ENCODE measurements around the gene ADRM1.

ADRM1 gene

DNA sequence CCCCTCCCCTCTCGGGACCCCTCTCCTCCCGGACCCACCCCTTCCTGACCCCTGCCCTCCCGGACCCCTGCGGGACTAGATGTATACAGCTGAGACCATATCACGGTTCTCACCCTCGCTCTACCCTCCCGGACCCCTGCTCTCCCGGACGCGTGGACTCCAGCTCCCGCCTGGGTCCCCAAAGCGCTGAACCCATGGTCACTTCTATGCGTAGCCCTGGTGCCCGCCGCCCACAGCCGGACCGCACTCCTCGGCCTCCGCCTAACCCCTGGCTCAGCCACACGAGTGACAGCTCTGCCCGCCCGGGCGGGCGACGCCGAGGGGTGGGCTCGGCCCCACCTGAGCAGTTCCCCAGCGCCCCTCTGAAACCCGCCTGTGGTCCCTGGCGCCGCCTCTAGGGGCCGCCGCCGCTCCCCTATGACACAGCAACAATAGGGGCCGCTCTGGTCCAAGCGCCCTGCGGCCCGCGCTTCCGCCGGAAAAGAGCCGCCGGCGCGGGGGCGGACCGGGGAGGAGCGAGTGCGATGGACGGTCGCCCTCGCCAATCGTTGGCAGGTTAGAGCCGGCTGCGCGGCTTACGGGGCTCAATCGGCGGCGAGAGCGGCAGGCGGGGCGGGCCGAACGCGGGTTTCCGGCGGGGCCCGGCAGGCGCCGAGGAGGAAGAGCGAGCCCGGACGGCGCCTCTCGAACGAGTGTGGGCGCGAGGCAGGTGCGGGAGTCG, at the start of gene ADRM1:
Gene ADRM1, plus strand, starts transcription at position 657 of the 721 bp plus-strand sequence. CDS start 572 bp downstream, outside the sequence.
- peak; percentile 97 for DNase-seq

DNA sequence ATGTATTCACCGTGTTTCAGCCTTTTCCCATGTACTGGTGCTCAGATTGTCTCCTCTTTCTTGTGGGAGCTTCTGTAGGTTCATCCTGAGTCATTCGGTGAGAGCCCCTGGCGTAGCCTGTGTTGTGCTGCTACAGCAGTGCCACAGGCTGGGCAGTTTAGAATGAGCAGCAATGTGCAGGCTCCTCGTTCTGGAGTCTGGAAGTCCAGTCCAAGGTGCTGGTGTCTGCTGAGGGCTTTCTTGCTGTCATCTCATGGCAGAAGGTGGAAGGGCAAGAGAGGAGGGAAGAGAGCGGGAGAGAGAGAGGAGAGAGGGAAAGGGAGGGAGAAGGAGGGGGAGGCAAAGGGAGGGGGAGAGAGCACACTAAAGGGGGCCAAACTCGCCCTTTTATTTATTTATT, 49.4 kb upstream of the ADRM1 start:
- no peak for DNase-seq

GRCh38 chr20:62254021-62254724, 48.6 kb upstream of the ADRM1 start:
- no peak for DNase-seq

GRCh38 chr20:62255976-62256375, 46.8 kb upstream of the ADRM1 start:
- no peak for DNase-seq

- no peak for DNase-seq
Observed at GRCh38 chr20:62258499-62259293, 44.1 kb upstream of the ADRM1 start.

GRCh38 chr20:62259294-62259565, 43.6 kb upstream of the ADRM1 start:
- no peak for DNase-seq

GRCh38 chr20:62262064-62262463, 40.7 kb upstream of the ADRM1 start:
- no peak for DNase-seq

GRCh38 chr20:62263396-62263795, 39.4 kb upstream of the ADRM1 start:
- no peak for DNase-seq

DNA sequence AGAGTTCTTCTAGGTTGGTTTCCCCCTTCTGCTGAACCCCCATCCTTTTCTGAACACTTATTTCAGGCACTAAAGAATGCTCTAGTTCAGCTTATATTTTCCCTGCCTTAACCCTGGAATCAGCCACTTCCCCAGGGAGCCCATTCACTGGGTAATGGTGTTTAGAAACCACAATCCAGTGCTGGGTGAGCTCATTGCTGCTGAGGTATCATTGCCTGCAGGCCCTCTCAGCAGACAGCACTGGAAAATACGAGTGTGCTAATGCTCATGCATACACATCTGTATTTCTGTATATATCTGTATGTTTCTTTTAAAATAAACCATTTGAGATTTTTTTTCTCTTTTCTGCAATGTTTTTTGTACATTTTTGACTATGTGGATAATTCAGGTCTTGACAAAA, 37.4 kb upstream of the ADRM1 start:
- DNase-seq, result no peak

GRCh38 chr20:62266340-62266739, 36.5 kb upstream of the ADRM1 start:
- peak; percentile 14 for DNase-seq

DNA sequence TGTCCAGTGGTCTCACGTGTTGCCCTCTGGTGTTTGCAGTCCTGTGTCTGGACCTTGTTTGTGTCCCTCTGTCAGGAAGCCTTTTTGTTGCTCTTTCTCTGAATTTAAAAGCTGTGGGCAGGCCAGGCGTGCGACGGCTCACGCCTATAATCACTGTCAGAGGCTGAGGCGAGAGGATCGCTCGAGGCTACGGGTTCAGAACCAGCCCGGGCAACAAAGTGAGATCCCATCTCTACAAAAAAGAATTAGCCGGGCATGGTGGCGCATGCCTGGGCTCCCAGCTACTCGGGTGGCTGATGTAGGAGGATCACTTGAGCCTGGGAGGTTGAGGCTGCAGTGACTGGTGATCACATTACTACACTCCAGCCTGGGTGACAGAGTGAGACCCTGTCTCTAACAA, 35.9 kb upstream of the ADRM1 start:
- no peak for DNase-seq

DNA sequence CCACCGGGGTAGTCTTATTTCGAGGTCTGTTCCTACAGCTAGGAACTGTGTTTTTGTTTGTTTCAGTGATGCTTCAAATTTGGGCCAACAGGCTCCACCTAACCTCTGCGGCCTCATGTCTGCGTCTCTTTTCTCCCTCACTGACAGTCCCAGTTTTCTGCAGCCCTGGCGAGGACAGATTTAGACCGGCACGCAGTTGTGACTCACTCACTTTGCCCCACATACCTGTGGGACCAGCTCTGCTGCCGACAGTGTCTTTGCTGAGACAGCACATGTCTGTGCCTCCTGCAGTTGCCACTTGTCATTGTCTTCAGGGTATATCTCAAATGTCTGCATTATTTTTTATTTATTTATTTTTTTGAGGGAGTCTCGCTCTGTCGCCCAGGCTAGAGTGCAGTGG, 35.3 kb upstream of the ADRM1 start:
- DNase-seq, result no peak

- DNase-seq, result no peak
Observed at GRCh38 chr20:62268228-62268900, 34.4 kb upstream of the ADRM1 start.

- no peak for DNase-seq
Observed at GRCh38 chr20:62269378-62269777, 33.4 kb upstream of the ADRM1 start.

DNA sequence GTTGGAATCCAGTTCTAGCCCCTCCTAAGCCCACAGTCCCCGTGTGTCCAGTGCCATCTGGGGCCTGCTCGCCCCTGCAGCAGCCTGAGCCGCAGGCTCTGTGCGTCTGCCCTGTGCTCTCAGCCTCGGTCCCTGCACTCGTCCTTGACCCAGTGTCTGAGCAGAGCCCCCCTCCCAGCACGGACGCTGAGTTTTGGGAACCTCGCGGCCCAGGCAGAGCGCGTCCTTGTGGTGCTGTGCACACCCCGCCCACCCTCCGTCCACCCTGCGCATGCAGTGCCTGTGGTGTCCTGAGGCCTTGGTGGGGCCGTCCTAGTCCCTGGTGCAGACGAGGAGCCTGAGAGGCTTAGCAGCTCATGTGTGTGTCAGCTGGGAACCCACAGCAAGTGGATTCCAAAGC, 32.9 kb upstream of the ADRM1 start:
- DNase-seq, result no peak

- DNase-seq, result no peak
Observed at GRCh38 chr20:62272200-62272599, 30.6 kb upstream of the ADRM1 start.

DNA sequence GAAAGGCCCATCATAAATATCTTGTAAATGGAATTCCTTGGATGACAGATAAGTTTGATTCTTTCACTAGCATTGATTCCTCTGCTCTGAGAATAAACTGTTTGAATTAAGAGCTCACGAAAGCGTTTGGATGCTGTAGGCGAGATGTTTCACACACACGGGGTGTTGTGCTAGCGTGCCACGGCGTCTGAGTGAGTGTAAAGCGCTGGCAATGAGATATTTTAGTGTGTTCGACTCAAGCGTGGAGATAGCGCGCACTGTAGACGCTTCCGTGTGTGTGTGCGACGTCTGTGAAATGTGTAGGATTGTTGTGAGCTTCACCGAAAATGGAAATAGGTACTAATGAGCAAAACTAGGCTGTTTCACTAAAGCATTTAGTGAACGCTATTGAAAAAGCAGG, 29.4 kb upstream of the ADRM1 start:
- no peak for DNase-seq

DNA sequence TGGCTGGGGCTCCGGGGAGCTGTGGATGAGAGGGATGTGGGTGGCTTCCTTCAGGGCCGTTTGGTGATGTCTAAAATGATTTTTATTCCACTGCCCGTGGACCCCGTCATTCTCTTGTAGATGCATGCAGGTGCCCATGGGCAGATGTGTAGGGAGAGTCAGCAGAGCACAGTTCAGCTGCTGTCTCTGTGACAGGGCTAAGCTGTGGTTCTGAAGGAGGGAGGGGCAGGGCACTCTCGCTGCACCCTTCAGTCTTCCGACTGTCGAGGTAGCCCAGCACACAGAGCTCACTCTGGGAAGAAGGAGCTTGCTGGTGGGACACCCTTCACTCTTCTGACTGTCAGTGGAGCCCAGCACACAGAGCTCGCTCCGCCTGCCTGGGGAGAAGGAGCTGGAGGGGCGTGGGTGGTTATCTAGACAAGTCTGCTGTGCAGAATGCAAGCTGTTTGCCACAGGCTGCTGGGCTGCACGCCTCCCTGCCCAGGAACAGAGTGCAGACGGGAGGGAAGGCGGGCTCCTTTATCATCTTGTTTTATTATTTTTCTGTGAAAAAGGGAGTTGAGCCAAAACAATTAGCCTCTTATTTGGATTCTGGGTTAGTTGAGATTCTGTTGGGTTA, 28.4 kb upstream of the ADRM1 start:
- no peak for DNase-seq

DNA sequence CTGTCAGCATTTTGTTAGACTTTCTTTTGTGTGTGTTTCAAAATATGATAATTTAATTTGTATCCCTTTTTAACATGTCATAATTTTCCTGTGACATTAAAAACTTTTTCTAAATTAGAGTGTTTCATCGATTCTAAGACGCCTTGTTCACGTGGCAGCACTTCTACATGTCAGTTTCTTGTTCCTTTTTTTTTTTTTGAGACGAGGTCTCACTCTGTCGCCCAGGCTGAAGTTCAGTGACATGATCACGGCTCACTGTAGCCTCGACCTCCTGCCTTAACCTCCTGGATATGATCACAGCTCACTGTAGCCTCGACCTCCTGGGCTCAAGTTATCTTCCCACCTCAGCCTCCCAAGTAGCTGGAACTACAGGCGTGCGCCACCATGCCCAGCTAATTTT, 27.6 kb upstream of the ADRM1 start:
- no peak for DNase-seq

DNA sequence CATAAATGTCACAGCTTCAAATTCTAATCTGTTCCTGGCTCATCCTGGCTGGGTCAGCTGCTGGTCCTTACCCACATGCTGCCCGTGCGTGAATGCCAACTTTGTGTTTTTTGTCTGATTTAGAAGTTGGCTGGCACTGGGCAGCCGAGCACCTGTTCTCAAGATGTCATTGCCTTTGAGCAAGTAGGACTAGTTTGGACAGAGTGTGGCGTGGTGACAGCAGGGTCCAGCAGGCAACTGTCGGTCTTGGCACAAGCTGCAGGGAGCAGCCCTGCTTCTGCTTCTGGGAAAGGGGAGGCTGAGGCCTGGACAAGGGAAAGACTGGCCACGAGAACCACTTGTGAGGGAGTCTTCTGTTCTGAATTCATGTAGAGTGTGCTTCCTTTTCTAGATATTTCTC, 26.4 kb upstream of the ADRM1 start:
- no peak for DNase-seq

- DNase-seq, result no peak
Observed at GRCh38 chr20:62277253-62277652, 25.5 kb upstream of the ADRM1 start.

DNA sequence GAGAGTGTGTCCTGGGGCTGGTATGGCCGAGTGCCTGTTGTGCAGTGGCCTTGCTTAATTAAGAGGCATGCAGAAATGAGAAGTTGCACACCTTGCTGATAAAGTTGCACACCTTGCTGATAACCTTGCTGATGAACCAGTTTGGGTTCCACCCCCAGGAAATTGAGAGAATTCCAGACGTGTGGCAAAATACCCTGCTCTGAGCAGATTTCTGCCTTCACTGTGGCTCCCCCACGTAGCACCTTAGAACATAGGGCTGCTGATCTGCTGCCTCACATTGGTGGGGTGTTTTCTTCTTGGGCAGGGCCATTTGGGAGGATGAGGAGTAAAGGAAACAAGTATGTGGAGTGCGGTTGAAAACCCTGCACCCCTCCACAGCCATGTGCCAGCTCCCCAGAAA, 22.5 kb upstream of the ADRM1 start:
- DNase-seq, result no peak

Data from CD4-positive, alpha-beta T cell treated with Interleukin-21 for 1 hour (primary cell).